GM19043 (cell line): ENCODE data around the gene DDOST.
"Not testable (repeated sequence)": the region's sequence is repeated elsewhere in the genome, so short reads cannot be mapped to it uniquely, and the experiment has no call there.

Source experiments
- ATAC-seq: cut with Tn5 transposase; IDR thresholded peaks from one replicate; pipeline ENCODE4 v1.9.1; 2021; ENCODE audit warnings: low read depth; ENCODE audit not compliant: unreplicated experiment

Gene DDOST

GRCh38 chr1:20626524-20626923 is 34.6 kb downstream of the DDOST start:
- ATAC-seq: no peak

DNA sequence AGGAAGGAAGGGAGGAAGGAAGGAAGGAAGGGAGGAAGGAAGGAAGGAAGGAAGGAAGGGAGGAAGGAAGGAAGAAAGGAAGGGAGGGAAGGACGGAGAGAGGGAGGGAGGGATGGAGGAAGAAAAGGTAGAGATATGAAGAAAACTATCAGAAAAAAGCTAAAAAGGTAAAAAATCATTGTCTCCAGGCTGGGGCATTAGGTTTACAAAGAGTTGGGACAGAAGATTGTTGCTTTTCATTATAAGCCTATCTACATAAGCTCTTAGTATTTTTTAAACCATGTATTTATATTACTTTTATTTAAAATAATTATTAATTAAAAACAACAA is 35.1 kb downstream of the DDOST start:
- no peak for ATAC-seq

- ATAC-seq: no peak
These were observed 35.7 kb downstream of the DDOST start for GRCh38 chr1:20625176-20626097.

GRCh38 chr1:20624709-20625108 is 36.5 kb downstream of the DDOST start:
- no peak for ATAC-seq

DNA sequence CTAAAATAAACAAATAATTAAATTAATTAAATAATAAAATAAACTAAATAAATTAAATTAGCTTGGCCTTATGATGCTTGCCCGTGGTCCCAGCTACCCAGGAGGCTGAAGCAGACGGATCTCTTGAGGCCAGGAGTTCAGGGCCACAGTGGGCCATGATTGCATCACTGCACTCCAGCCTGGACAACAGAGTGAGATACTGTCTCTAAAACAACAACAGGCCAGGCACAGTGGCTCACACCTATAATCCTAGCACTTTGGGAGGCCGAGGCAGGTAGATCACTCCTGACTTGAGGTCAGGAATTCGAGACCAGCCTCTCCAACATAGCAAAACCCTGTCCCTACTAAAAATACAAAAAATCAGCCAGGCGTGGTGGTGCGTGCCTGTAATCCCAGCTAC is 40.2 kb downstream of the DDOST start:
- no peak for ATAC-seq

DNA sequence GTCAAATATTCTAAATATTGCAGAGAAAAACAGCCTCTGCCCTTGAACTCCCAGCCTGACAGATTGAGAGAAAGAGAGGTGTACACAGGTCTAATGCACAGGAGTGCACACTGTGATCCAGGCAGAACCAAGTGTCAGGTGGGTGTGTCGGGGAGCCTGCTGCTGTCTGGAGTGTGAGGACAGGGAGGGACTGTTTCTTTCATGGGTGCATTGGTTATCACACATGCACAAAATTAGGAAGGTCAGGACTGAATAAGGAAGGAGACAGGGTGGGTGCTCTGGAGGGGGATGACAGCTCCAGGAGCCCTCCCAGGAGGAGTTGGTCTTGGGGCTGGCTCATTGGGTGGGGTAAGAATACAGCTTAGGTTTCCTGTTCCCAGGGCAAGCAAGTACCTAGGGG is 41.2 kb downstream of the DDOST start:
- no peak for ATAC-seq

DNA sequence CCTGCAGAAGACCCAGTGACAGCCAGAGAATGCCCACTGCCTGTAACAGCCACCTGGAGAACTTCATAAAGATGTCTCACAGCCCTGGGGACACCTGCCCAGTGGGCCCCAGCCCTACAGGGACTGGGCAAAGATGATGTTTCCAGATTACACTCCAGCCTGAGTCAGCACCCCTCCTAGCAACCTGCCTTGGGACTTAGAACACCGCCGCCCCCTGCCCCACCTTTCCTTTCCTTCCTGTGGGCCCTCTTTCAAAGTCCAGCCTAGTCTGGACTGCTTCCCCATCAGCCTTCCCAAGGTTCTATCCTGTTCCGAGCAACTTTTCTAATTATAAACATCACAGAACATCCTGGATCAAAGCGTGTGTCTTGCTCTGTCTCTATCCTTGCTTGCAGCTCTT is 42.6 kb downstream of the DDOST start:
- ATAC-seq: no peak

DNA sequence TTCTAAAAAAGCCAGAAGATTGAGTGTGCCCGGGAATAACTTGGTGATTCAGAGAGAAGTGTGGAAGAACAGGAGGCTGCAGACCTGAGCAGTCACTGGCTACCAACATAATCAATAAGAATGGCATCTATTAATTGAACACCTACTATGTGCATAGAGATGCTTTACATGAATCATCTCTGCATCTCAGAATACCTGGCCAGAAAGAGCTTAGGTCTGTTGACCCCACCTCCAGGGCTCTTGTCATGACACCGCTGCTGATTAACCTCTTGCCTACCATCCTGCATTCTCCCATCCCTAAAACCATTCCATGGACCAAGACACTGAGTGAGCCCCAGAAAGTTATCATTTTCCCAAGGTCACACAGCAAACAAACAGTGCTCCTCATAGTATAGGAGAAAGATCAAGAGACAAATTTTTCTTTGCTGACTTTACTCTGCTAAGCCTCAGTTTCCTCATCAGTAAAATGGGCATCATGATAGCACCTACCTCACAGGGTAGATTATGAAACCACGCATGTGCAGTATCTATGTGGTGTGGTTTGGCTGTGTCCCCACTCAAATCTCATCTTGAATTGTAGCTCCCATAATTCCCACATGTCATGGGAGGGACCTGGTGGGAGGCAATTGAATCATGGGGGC is 44.2 kb downstream of the DDOST start:
- no peak for ATAC-seq

DNA sequence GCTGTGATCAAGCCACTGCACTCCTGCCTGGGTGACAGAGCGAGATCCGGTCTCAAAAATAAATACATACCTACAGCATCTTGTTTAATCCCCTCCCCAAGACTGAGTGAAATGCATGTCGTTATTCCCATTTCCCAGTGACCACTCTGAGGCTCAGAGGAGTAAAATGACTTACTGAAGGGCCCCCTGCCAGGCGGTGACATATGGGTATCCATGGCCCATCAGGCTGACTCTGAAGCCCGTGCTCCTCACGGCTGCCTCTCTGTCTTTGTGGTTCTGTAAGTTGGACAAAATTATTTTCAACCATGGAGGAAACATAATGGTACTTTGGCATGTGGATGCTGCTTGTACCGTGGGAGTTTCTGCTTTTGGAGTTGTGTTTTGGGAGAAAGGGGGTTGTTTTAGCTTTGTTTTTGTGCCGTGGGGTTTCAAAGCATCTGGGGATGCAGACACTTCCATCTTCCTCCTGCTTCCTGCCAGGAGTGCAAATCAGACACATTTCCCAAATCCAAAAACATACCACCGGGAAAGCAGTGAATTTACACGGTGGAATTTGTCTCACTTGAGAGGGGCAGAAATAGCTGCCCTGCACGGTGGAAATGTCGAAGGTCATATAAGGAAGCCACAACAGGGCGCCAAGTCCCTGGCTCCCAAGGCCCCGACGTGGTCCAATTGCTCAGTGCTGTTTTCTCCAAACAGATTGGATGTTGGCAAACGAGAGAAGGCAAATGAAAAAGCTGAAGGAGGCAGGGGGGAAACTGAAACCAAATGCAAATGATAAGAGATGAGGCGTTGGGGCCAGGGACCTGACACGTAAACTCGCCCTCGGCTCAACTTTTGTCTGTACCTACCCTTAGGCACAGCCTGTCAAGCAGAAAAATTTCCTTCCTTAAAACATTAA is 45.0 kb downstream of the DDOST start:
- ATAC-seq: no peak

- ATAC-seq: no peak
These were observed 47.0 kb downstream of the DDOST start for GRCh38 chr1:20614131-20614579.

DNA sequence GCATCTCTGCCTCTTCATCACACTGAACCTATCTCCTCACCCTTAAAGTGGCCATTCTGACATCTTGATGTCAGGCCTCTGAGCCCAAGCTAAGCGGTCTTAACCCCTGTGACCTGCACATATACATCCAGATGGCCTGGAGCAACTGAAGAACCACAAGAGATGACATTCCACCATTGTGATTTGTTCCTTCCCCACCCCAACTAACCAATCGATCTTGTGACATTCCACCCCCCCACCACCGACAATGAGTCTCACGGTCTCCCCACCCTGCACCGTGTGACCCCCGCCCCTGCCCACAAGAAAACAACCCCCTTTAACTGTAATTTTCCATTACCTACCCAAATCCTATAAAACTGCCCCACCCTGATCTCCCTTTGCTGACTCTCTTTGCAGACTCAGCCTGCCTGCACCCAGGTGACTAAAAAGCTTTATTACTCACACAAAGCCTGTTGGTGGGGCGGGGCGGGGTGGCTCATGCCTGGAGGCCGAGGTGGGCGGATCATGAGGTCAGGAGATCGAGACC is 48.9 kb downstream of the DDOST start:
- no peak for ATAC-seq

DNA sequence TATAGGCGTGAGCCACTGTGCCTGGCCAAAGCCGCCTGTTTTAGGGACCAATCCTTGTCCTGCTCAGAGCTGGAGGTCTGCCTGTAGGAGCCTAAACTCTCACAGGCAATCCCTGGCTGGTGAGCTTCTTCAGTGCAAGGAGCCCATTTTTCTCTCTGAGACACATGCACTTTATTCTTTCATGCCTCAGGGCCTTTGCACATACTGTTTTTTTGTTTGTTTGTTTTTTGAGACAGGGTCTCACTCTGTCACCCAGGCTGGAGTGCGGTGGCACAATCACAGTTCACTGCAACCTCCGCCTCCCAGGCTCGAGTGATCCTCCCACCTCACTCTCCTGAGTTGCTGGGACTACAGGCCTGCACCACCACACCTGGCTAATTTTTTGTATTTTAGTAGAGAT is 49.5 kb downstream of the DDOST start:
- no peak for ATAC-seq

- no peak for ATAC-seq
These were observed 50.2 kb downstream of the DDOST start for GRCh38 chr1:20610970-20611369.

GRCh38 chr1:20609541-20609940 is 51.6 kb downstream of the DDOST start:
- no peak for ATAC-seq

- not testable (repeated sequence) for ATAC-seq
These were observed 54.2 kb downstream of the DDOST start for GRCh38 chr1:20606801-20607570.

- no peak for ATAC-seq
These were observed 56.5 kb downstream of the DDOST start for GRCh38 chr1:20604678-20605077.

DNA sequence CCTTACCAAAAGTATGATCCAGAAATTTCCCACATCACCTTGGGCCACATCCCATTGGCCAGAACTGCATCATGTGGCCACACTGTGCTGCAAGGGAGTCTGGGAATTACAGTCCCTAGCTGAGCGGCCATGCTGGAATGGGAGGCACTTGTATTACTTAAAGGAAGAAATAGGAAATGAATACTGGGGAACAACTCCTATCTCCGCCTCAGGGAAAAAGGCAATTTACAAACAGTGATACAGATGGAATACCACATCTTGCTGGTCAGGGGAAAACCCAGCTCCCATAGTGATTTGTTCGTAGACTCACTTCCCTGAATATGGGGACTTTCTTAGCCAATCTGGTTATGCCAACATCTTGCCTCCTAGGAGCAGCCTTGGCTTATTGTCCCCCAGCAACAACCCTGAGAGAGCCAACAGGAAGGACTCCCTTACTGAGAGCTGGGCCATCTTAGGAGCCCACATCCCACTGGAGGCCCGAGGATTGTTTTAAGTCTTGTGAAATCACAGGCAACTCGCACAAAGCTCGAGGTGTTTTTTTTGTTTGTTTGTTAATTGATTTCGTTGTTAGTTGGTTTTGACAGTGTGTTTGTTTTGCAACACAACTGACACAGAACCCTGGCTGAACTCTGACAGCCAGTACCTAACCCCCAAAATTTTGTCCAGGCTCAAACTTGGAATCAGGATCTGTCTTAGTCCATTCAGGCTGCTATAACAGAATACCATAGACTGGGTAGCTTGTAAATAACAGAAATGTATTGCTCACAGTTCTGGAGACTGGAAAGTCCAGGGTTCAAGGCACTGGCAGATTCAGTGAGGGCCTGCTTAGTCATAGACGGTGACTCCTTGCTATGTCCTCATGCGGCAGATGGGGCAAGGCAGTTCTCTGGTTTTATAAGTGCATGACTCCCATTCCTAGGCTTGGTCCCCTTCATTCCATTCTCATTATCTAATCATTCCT is 57.4 kb downstream of the DDOST start:
- ATAC-seq: no peak

GRCh38 chr1:20602851-20603450 is 58.2 kb downstream of the DDOST start:
- no peak for ATAC-seq
